NB4 (cell line): Measurements from ENCODE around the gene SNX22.

Experiments
- MYC ChIP-seq: IDR thresholded peaks from 2 replicates; pipeline ENCODE4 v1.6.1; 2011; ENCODE audit warnings: low read depth, low read length
- POLR2A ChIP-seq: IDR thresholded peaks from 2 replicates; pipeline ENCODE4 v1.6.1; 2011; ENCODE audit warnings: mild to moderate bottlenecking; ENCODE audit not compliant: insufficient read length; ENCODE audit errors: extremely low read depth
- TF ChIP-seq, protein P1 (sequence below): IDR thresholded peaks from one replicate; pipeline ENCODE4 v1.5.1; 2012; ENCODE audit warnings: low read depth, low read length

DNA sequence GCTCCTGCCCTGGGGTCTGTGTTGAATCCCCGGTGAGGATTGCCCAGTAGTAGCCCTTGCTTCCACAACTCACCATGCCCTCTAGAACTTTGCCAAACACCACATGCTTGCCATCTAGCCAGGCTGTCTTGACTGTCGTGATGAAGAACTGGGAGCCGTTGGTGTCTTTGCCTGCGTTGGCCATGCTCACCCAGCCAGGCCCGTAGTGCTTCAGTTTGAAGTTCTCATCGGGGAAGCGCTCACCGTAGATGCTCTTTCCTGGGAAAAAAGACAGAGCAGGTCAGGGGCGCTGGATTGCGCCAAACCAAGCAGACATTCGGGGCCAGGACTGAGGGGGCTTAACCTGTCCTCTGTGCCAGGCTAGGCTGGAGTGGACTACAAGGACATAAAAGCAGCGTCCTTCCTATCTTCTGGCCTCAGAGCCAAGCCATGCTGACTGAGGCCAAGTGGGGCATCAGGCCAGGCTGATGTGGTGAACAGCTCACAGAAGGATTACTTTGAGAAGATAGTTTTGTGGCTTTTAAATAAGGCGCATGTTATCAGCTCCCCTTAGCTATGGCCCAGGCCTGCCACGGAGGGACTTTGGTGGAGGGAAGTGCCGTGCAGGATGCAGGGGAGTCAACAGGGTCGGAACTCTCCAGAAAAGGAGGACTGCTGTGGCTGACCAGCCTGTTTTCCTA is 5.3 kb downstream of the SNX22 start:
- TF ChIP-seq, protein P1, sequence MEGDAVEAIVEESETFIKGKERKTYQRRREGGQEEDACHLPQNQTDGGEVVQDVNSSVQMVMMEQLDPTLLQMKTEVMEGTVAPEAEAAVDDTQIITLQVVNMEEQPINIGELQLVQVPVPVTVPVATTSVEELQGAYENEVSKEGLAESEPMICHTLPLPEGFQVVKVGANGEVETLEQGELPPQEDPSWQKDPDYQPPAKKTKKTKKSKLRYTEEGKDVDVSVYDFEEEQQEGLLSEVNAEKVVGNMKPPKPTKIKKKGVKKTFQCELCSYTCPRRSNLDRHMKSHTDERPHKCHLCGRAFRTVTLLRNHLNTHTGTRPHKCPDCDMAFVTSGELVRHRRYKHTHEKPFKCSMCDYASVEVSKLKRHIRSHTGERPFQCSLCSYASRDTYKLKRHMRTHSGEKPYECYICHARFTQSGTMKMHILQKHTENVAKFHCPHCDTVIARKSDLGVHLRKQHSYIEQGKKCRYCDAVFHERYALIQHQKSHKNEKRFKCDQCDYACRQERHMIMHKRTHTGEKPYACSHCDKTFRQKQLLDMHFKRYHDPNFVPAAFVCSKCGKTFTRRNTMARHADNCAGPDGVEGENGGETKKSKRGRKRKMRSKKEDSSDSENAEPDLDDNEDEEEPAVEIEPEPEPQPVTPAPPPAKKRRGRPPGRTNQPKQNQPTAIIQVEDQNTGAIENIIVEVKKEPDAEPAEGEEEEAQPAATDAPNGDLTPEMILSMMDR, result no peak
- no peak for TF ChIP-seq POLR2A
- no peak for TF ChIP-seq MYC
